Ectodermal cell (in vitro differentiated cells): Measurements from ENCODE around the gene CASTOR1.

Source experiments
- H3K27ac ChIP-seq: 2 replicates; pipeline ENCODE4 v1.7.0; 2013; ENCODE audit warnings: mild to moderate bottlenecking, low read depth, low read length; ENCODE audit not compliant: insufficient read depth, poor library complexity, severe bottlenecking
- H3K27me3 ChIP-seq: 2 replicates; pipeline ENCODE4 v1.7.0; 2013; ENCODE audit warnings: mild to moderate bottlenecking, low read length; ENCODE audit not compliant: insufficient read depth, control insufficient read depth, poor library complexity, severe bottlenecking
- H3K36me3 ChIP-seq: one replicate; pipeline ENCODE4 v1.7.0; 2013; ENCODE audit warnings: low read length; ENCODE audit not compliant: control insufficient read depth, insufficient read depth
- H3K4me1 ChIP-seq: one replicate; pipeline ENCODE4 v1.7.0; 2013; ENCODE audit warnings: low read length; ENCODE audit not compliant: control insufficient read depth, insufficient read depth
- H3K4me3 ChIP-seq: 2 replicates; pipeline ENCODE4 v1.7.0; 2013; ENCODE audit warnings: low read depth, low read length, control low read depth; ENCODE audit not compliant: insufficient read depth
- H3K9me3 ChIP-seq: 2 replicates; pipeline ENCODE4 v1.7.0; 2013; ENCODE audit warnings: mild to moderate bottlenecking, low read length, moderate library complexity; ENCODE audit not compliant: control insufficient read depth
- WGBS, 2 experiments: methylation state at CpG; one replicate each; pipeline ENCODE4 v1.1.7; 2013; ENCODE audit warnings: missing lambda C conversion rate in 2 of 2; 5-methylcytosine and 5-hydroxymethylcytosine counted together

Gene CASTOR1

GRCh38 chr22:30274437-30274812, 14.9 kb downstream of the CASTOR1 start:
- H3K36me3 ChIP-seq, result no peaks in the 10 kb centered on the region
- H3K27ac ChIP-seq, result no peak overlapping the region
- H3K27me3 ChIP-seq, result no peaks in the 10 kb centered on the region
- WGBS, 2 experiments, result 92 to 94% methylated on average over 9 of the region's 9 CpGs
- no peak overlapping the region for H3K4me3 ChIP-seq
- no peaks in the 10 kb centered on the region for H3K9me3 ChIP-seq
- no peaks in the 10 kb centered on the region for H3K4me1 ChIP-seq

- Histone ChIP-seq H3K27me3 (no peaks in the 10 kb centered on the region), H3K4me3 (no peak overlapping the region), H3K4me1 (no peaks in the 10 kb centered on the region), H3K9me3 (no peaks in the 10 kb centered on the region), H3K27ac (no peak overlapping the region), H3K36me3 (no peaks in the 10 kb centered on the region)
- WGBS, 2 experiments, result 77% methylated on average over 10 of the region's 10 CpGs
Observed at GRCh38 chr22:30273711-30274436, 15.4 kb downstream of the CASTOR1 start.

- no peaks in the 10 kb centered on the region for H3K36me3 ChIP-seq
- H3K4me3 ChIP-seq, result no peak overlapping the region
- H3K4me1 ChIP-seq, result no peaks in the 10 kb centered on the region
- no peaks in the 10 kb centered on the region for H3K27me3 ChIP-seq
- H3K9me3 ChIP-seq, result no peaks in the 10 kb centered on the region
- 91 to 92% methylated on average over 15 of the region's 16 CpGs for WGBS, 2 experiments
- no peak overlapping the region for H3K27ac ChIP-seq
Observed at GRCh38 chr22:30272781-30273601, 16.3 kb downstream of the CASTOR1 start.

- WGBS, 2 experiments, result 90% methylated on average over 16 of the region's 16 CpGs
- no peaks in the 10 kb centered on the region for H3K4me1 ChIP-seq
- H3K9me3 ChIP-seq, result no peaks in the 10 kb centered on the region
- H3K4me3 ChIP-seq, result no peak overlapping the region
- H3K36me3 ChIP-seq, result no peaks in the 10 kb centered on the region
- no peaks in the 10 kb centered on the region for H3K27me3 ChIP-seq
- H3K27ac ChIP-seq, result no peak overlapping the region
Observed at GRCh38 chr22:30270832-30271231, 18.5 kb downstream of the CASTOR1 start.

- Histone ChIP-seq H3K27me3 (peaks cover 6% of the 10 kb centered on the region), H3K4me1 (no peaks in the 10 kb centered on the region), H3K9me3 (no peaks in the 10 kb centered on the region), H3K36me3 (no peaks in the 10 kb centered on the region), H3K27ac (no peak overlapping the region), H3K4me3 (no peak overlapping the region)
- 88 to 91% methylated on average over 8 of the region's 8 CpGs for WGBS, 2 experiments
Observed at GRCh38 chr22:30268331-30268730, 21.0 kb downstream of the CASTOR1 start.

- 92 to 95% methylated on average over 14 of the region's 14 CpGs for WGBS, 2 experiments
- H3K27me3 ChIP-seq, result peaks cover 6% of the 10 kb centered on the region
Observed at GRCh38 chr22:30267382-30268302, 21.7 kb downstream of the CASTOR1 start.

GRCh38 chr22:30266445-30267381, 22.6 kb downstream of the CASTOR1 start, which contains the start of gene OSM:
OSM (minus strand) TSS chr22:30266851; CDS start chr22:30266799, 52 bp downstream.
- 93 to 95% methylated on average over 35 of the region's 35 CpGs for WGBS, 2 experiments
- peaks cover 2% of the 10 kb centered on the region for H3K4me1 ChIP-seq
- no peaks in the 10 kb centered on the region for H3K9me3 ChIP-seq
- no peak within 1 kb of the TSS for H3K4me3 ChIP-seq
- H3K27ac ChIP-seq, result no peak within 1 kb of the TSS
- H3K27me3 ChIP-seq, result peaks cover 6% of the 10 kb centered on the region
- no peaks in the 10 kb centered on the region for H3K36me3 ChIP-seq

More at GRCh38 chr22:30267382-30268302, 21.7 kb downstream of the CASTOR1 start:
- H3K27ac ChIP-seq, result no peak overlapping the region
- no peaks in the 10 kb centered on the region for H3K9me3 ChIP-seq
- H3K4me1 ChIP-seq, result no peaks in the 10 kb centered on the region
- H3K36me3 ChIP-seq, result no peaks in the 10 kb centered on the region
- no peak overlapping the region for H3K4me3 ChIP-seq

GRCh38 chr22:30265823-30266444, 23.4 kb downstream of the CASTOR1 start:
- WGBS, 2 experiments, result 87 to 90% methylated on average over 24 of the region's 24 CpGs

More at GRCh38 chr22:30265823-30266444, 23.4 kb downstream of the CASTOR1 start:
- no peak overlapping the region for H3K4me3 ChIP-seq
- H3K36me3 ChIP-seq, result no peaks in the 10 kb centered on the region
- H3K4me1 ChIP-seq, result peaks cover 4% of the 10 kb centered on the region
- no peaks in the 10 kb centered on the region for H3K9me3 ChIP-seq
- H3K27ac ChIP-seq, result no peak overlapping the region
- H3K27me3 ChIP-seq, result peaks cover 6% of the 10 kb centered on the region
